ENCODE measurements around the gene AKR7A2. TPM values are rescaled to one million over a fixed set of nuclear protein-coding genes. Genes with fewer than 3 reads are reported as not detected.
"Not testable (repeated sequence)": the region's sequence is repeated elsewhere in the genome, so short reads cannot be mapped to it uniquely, and the experiment has no call there.

The AKR7A2 gene
- total RNA-seq, 4 donors from 2014 or later, result 70.8 to 136 (median 110) TPM

DNA sequence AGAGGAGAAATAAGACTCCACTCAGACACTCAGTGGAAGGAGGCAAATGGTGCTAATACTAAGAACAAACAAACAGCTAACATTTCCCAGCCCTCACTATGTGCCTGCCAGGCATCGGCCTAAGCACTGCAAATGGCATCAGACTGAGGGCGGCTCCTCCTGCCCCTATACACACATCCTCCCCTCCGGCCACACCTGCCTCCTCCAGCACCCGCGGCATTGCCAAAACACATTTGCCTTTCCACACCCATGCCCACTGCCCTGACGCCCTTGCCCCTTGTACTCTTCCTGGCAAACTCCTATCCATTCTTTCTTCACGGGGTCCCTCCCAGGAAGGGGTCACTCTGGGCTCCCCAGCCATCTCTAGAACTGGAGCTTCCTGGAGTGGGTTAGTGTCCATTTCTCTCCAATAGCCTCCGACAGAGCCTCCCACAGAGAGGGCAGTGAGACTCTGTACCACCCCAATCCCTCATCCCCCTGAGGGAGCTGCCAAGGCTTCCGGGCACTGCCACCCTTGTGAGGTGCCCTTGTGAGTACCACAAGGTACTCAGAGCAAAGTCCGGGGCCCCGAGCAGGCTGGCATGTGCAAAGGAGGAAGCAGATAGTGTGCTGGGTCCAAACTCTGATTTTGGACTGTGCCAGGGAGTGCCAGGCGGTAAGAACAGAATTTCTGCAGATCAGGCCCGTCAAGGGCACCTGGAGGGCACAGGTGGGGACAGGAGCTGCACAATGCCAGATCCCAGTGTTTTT is 24.3 kb downstream of the AKR7A2 start:
- intact Hi-C loops (cut with DNase I), result no loop called here
- no peak for TF ChIP-seq POLR2A (IDR thresholded peaks at IDR 0.05)
- TF ChIP-seq, protein P1, sequence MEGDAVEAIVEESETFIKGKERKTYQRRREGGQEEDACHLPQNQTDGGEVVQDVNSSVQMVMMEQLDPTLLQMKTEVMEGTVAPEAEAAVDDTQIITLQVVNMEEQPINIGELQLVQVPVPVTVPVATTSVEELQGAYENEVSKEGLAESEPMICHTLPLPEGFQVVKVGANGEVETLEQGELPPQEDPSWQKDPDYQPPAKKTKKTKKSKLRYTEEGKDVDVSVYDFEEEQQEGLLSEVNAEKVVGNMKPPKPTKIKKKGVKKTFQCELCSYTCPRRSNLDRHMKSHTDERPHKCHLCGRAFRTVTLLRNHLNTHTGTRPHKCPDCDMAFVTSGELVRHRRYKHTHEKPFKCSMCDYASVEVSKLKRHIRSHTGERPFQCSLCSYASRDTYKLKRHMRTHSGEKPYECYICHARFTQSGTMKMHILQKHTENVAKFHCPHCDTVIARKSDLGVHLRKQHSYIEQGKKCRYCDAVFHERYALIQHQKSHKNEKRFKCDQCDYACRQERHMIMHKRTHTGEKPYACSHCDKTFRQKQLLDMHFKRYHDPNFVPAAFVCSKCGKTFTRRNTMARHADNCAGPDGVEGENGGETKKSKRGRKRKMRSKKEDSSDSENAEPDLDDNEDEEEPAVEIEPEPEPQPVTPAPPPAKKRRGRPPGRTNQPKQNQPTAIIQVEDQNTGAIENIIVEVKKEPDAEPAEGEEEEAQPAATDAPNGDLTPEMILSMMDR (IDR thresholded peaks at IDR 0.05), result no peak
- H3K27ac ChIP-seq, result no peak overlapping the region
- no peaks in the 10 kb centered on the region for H3K36me3 ChIP-seq
- no peak for DNase-seq
- 95% methylated on average over 13 of the region's 13 CpGs for WGBS, 2 donors
- peaks cover 9 to 11% of the 10 kb centered on the region in 2 donors for H3K4me1 ChIP-seq
- H3K27me3 ChIP-seq, result no peaks in the 10 kb centered on the region
- H3K4me3 ChIP-seq (replicated peaks in 1 of 3), result no peak overlapping the region
- no peaks in the 10 kb centered on the region for H3K9me3 ChIP-seq

DNA sequence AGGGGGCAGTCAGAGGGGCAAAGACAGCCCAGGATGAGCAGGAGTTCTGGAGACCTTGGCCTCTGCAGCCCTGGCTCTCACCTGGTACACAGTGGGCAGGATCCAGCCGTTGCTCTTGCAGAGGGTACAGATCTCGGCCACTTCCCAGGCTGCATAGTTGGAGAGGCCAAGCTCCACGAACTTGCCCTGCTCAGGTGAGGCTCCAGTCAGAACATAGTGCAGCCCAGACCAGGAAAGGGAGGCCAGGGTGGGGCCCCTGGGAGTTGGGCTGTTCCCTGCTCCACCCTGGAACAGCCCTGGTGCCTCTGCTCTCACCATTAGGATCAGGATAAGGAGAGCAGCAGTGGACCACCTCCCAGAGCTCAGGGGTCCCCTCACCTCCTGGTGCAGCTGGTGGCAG is 26.1 kb downstream of the AKR7A2 start:
- H3K36me3 ChIP-seq; DNase-seq; H3K27me3 ChIP-seq; H3K27ac ChIP-seq; intact Hi-C loops (cut with DNase I); H3K9me3 ChIP-seq; H3K4me3 ChIP-seq (replicated peaks in 1 of 3): not testable (repeated sequence)
- 84% methylated on average over 3 of the region's 3 CpGs; no CpG with 5 or more reads in 1 of the 2 donors for WGBS, 2 donors
- peaks cover 9 to 11% of the 10 kb centered on the region in 2 donors for H3K4me1 ChIP-seq

DNA sequence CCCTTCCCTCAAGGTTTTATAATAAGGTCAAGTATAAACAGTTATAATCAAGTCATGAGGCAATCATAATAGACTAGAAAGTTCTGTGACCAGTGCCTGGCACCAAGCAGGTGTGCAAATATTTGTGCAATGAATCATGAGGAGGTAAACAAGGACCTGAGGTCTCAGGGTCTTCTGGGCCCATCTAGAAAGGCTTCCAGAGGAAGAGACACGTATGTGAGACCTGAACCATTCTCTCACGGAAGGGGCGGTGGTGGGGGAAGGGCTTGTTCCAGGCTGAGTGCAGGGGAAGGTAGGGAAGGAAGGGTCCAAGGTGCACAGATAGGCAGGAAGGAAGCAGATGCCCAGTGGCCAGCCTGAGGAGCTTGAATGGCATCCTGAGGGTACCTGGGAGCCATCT is 26.6 kb downstream of the AKR7A2 start:
- H3K27ac ChIP-seq; DNase-seq; H3K36me3 ChIP-seq; H3K9me3 ChIP-seq; H3K4me3 ChIP-seq (replicated peaks in 1 of 3); intact Hi-C loops (cut with DNase I); H3K27me3 ChIP-seq: not testable (repeated sequence)
- WGBS, 2 donors, result 97% methylated on average over 3 of the region's 3 CpGs
- peaks cover 9 to 11% of the 10 kb centered on the region in 2 donors for H3K4me1 ChIP-seq

DNA sequence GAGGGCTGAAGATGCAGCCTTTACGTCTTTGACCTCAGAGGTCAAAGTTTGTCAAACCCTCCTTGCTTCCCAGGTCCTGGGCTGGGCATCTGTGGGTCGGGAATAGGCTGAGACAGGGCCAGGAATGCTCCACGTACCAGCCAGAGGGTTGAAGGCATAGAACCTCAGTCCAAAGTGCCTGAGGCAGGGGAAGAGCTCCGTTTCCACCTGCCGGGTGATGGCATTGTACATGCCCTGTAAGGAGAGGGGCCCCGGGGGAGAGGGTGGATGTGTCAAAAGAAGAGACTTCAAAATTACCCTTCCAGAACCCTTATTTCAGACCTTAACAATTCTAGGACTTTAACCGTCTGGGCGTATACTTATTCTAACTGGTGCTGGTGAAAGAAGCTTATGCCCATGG is 27.1 kb downstream of the AKR7A2 start:
- no peak for TF ChIP-seq POLR2A (IDR thresholded peaks at IDR 0.05)
- TF ChIP-seq, protein P1 (IDR thresholded peaks at IDR 0.05), result no peak
- Histone ChIP-seq H3K4me3 (replicated peaks in 1 of 3) (no peak overlapping the region), H3K27me3 (no peaks in the 10 kb centered on the region), H3K4me1 (peaks cover 9 to 11% of the 10 kb centered on the region in 2 donors), H3K9me3 (no peaks in the 10 kb centered on the region), H3K27ac (no peak overlapping the region), H3K36me3 (no peaks in the 10 kb centered on the region)
- intact Hi-C loops (cut with DNase I), result no loop called here
- no peak for DNase-seq
- WGBS, 2 donors, result 90% methylated on average over 7 to 8 of the region's 8 CpGs

DNA sequence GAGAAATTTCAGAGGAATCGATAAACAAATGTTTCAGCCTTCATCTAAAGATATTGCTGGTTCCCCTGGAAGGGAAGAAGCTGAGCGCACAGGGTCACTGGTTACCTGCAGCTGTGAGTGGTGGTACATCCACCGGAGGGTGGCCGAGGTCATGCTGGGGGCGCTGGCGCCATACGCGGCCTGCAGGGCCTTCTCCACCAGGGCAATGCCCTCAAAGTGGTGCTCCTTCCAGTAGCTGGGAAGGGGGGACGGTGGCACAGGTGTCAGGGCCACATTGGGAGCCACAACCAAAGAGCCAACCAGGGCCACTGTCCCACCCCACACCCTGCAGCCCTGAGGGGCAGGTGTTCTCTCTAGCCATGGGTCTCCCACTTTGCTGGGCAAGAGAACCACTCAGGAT is 28.1 kb downstream of the AKR7A2 start:
- Histone ChIP-seq H3K4me1 (peaks cover 1% of the 10 kb centered on the region in 2 donors), H3K36me3 (no peaks in the 10 kb centered on the region), H3K9me3 (no peaks in the 10 kb centered on the region), H3K4me3 (replicated peaks in 1 of 3) (no peak overlapping the region), H3K27ac (no peak overlapping the region), H3K27me3 (no peaks in the 10 kb centered on the region)
- intact Hi-C loops (cut with DNase I), result no loop called here
- no peak for DNase-seq
- no peak for TF ChIP-seq POLR2A (IDR thresholded peaks at IDR 0.05)
- TF ChIP-seq, protein P1 (IDR thresholded peaks at IDR 0.05), result no peak
- WGBS, 2 donors, result 94 to 95% methylated on average over 9 of the region's 9 CpGs

DNA sequence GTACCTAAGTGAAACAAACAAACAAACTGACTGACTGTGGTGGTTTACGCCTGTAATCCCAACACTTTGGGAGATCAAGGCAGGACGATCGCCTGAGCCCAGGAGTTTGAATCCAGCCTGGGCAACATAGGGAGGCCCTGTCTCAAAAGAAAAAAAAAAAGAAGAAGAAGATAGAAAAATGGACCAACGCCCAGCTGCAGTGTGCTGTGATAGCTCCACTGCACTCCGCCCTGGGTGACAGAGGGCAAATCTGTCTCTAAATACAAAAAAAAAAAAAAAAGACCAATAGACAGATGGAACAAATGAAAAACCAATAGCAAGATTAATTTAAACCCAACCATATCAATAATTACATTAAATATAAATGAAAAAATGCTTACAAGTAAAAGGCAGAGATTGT is 37.3 kb downstream of the AKR7A2 start:
- no peak for DNase-seq
- no peaks in the 10 kb centered on the region for H3K36me3 ChIP-seq
- no peak for TF ChIP-seq POLR2A (IDR thresholded peaks at IDR 0.05)
- TF ChIP-seq, protein P1 (IDR thresholded peaks at IDR 0.05), result no peak
- 91% methylated on average over 5 of the region's 5 CpGs for WGBS, 2 donors
- no peak overlapping the region for H3K27ac ChIP-seq
- intact Hi-C loops (cut with DNase I), result no loop called here
- H3K27me3 ChIP-seq, result no peaks in the 10 kb centered on the region
- H3K9me3 ChIP-seq, result no peaks in the 10 kb centered on the region
- no peak overlapping the region for H3K4me3 ChIP-seq (replicated peaks in 1 of 3)
- no peaks in the 10 kb centered on the region for H3K4me1 ChIP-seq

DNA sequence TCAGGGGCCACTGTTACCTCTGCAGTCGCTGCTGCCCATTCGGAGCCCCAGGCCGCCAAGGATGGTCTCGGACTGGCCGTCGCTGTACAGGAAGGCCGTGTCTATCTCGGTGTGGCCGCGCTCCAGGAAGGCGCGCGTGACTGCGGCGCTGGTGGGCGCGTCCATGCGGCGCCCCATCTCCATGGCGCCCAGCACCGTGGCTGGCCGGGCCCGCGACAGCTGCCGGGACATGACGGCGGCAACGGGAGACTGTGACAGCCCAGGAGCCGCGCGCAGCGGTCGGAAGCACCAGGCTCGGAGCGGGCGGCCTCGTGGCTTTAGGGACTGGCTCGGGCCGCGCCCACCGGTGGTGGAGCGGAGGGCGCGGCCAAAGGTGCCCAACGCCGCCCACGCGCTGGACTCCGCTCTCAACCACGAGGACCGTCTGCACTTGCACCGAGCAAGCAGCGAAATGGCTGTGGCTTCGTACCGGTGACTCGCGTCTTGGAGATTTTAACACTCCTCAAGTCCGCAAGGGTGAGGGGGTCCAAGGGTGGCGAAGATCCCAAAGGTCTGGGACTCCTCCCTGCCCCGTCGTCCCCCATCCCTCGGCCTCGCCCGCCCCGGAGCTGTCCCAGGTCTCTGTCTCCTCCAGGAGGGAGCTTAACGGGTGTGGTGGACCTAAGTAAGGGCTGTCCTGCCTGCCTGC is 38.0 kb downstream of the AKR7A2 start:
- H3K4me1 ChIP-seq; H3K36me3 ChIP-seq; H3K27ac ChIP-seq; H3K9me3 ChIP-seq; intact Hi-C loops (cut with DNase I); H3K4me3 ChIP-seq (replicated peaks in 1 of 3); H3K27me3 ChIP-seq: not testable (repeated sequence)
- 11 to 13% methylated on average over 11 to 20 of the region's 66 CpGs for WGBS, 2 donors
- DNase-seq, result peak; percentile 45 to 48

All from thyroid gland (tissue), 4 donors.